ENCODE results near the gene MMP13.
"Not testable (repeated sequence)": the region's sequence is repeated elsewhere in the genome, so short reads cannot be mapped to it uniquely, and the experiment has no call there.

MMP13 gene

DNA sequence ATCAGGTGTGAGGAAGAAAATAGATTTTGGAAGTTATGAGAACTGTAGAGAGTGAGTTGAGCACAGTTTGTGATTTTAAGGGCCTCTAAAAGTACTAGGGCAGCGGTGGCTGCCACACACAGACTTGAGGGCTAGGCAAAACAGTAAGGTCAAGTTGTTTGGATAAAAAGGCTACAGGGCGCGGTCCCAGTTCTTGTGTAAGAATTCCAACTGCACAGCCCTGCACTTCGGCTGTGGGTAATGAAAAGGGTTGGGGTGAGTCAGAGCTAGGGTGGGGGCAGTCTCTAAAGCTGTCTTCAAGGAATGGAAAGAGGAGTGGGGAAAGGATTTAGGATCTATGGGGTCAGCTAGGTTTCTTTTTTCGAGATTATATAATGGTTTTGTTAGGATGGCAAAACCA lies 49.7 kb downstream of the MMP13 start:
- DNase-seq (ENCODE audit: insufficient read length, low spot score); FAIRE-seq: not testable (repeated sequence)

DNA sequence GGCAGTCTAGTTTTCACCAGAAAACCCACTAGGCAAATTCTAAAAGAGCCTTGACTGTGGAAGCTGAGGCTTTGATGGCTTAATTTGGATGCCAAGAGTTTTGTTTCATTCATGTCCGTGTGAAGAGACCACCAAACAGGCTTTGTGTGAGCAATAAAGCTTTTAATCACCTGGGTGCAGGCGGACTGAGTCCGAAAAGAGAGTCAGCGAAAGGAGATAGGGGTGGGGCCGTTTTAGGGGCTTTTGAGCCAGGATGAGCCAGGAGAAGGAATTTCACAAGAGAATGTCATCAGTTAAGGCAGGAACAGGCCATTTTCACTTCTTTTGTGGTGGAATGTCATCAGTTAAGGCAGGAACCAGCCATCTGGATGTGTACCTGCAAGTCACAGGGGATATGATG lies 51.6 kb downstream of the MMP13 start:
- FAIRE-seq = not testable (repeated sequence)

DNA sequence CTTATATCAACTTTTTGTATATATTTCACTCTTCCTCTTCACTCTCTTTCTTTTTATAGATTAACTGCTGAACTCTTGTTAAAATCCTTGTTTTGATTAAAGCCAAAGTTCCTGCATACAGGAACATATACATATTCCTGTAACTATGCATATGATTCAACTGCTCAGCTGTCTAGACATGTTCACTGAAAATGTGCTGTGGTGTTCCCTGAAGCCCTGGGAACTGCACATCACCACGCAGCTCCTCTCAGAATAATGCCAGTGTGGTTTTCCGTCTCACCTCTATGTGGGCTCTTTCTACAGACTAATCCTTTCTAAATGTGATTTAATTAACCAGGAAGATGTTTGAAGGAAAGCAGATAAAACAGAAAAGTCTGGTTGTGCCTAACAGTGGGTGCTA lies 55.2 kb downstream of the MMP13 start:
- no peak for DNase-seq (ENCODE audit: insufficient read length, low spot score)
- FAIRE-seq = no peak

More for the DNA sequence above, 51.6 kb downstream of the MMP13 start:
- DNase-seq (ENCODE audit: insufficient read length, low spot score) = not testable (repeated sequence)
